Mesenchymal stem cell (in vitro differentiated cells and primary cell): ENCODE measurements around the gene C9orf78.

ENCODE experiments used
- DNase-seq: peaks from one replicate; pipeline ENCODE4 v3.0.0-alpha.2; 2013
- H2AFZ ChIP-seq: one replicate; pipeline ENCODE4 v1.6.1; 2013; ENCODE audit warnings: low read depth, mild to moderate bottlenecking, control low read depth, inconsistent platforms, low read length, moderate library complexity
- H2AK5ac ChIP-seq: 2 replicates; pipeline ENCODE4 v1.6.1; 2013; ENCODE audit warnings: low read length, moderate library complexity, mild to moderate bottlenecking, inconsistent platforms; ENCODE audit not compliant: severe bottlenecking
- H2BK120ac ChIP-seq: one replicate; pipeline ENCODE4 v1.6.1; 2013; ENCODE audit warnings: low read depth, mild to moderate bottlenecking, inconsistent platforms, low read length, moderate library complexity
- H2BK12ac ChIP-seq, 2 experiments: one replicate each; pipeline ENCODE4 v1.6.1; 2013; ENCODE audit warnings: inconsistent platforms in 2 of 2, low read length in 2 of 2, mild to moderate bottlenecking in 2 of 2, moderate library complexity in 2 of 2, control low read depth in 1 of 2
- H2BK15ac ChIP-seq: one replicate; pipeline ENCODE4 v1.6.1; 2013; ENCODE audit warnings: mild to moderate bottlenecking, low read depth, inconsistent platforms; ENCODE audit not compliant: poor library complexity, severe bottlenecking
- H2BK5ac ChIP-seq: 2 replicates; pipeline ENCODE4 v1.6.1; 2013; ENCODE audit warnings: low read depth, mild to moderate bottlenecking, low read length, control low read depth, inconsistent platforms; ENCODE audit not compliant: poor library complexity, severe bottlenecking
- H3K14ac ChIP-seq, 2 experiments: one replicate each; pipeline ENCODE4 v1.6.1; 2013; ENCODE audit warnings: inconsistent platforms in 2 of 2, low read length in 2 of 2, control low read depth in 1 of 2, mild to moderate bottlenecking in 1 of 2, moderate library complexity in 1 of 2
- H3K18ac ChIP-seq, 2 experiments: one replicate each; pipeline ENCODE4 v1.6.1; 2013; ENCODE audit warnings: inconsistent platforms in 2 of 2, low read length in 2 of 2, control low read depth in 1 of 2, low read depth in 1 of 2, mild to moderate bottlenecking in 1 of 2
- H3K23ac ChIP-seq, 2 experiments: one replicate each; pipeline ENCODE4 v1.6.1; 2013; ENCODE audit warnings: inconsistent platforms in 2 of 2, low read length in 2 of 2, mild to moderate bottlenecking in 2 of 2, moderate library complexity in 2 of 2, control low read depth in 1 of 2
- H3K27ac ChIP-seq: 2 replicates; pipeline ENCODE4 v1.5.1; 2013; ENCODE audit warnings: mild to moderate bottlenecking, moderate library complexity, low read length, control low read depth, inconsistent platforms; ENCODE audit not compliant: poor library complexity, severe bottlenecking
- H3K27me3 ChIP-seq, 2 experiments: 2 replicates each; pipeline versions ENCODE4 v1.6.1 to v1.7.0; 2013; ENCODE audit warnings: low read length in 2 of 2, mild to moderate bottlenecking in 2 of 2, moderate library complexity in 2 of 2, control low read depth in 1 of 2, inconsistent platforms in 1 of 2; ENCODE audit not compliant: control insufficient read depth in 1 of 2, insufficient read depth in 1 of 2
- H3K36me3 ChIP-seq, 2 experiments: 2 replicates each; pipeline versions ENCODE4 v1.6.1 to v1.7.0; 2013; ENCODE audit warnings: low read length in 2 of 2, control low read depth in 1 of 2, inconsistent platforms in 1 of 2, low read depth in 1 of 2, mild to moderate bottlenecking in 1 of 2; ENCODE audit not compliant: insufficient read depth in 2 of 2, control insufficient read depth in 1 of 2
- H3K4ac ChIP-seq, 2 experiments: one replicate each; pipeline ENCODE4 v1.6.1; 2013; ENCODE audit warnings: inconsistent platforms in 2 of 2, low read length in 2 of 2, mild to moderate bottlenecking in 2 of 2, moderate library complexity in 2 of 2, control low read depth in 1 of 2, low read depth in 1 of 2
- H3K4me1 ChIP-seq: 2 replicates; pipeline ENCODE4 v1.6.1; 2013; ENCODE audit warnings: low read depth, low read length, control low read depth; ENCODE audit not compliant: control insufficient read depth, insufficient read depth
- H3K4me2 ChIP-seq: 2 replicates; pipeline ENCODE4 v1.6.1; 2013; ENCODE audit warnings: low read length, mild to moderate bottlenecking, inconsistent platforms; ENCODE audit not compliant: poor library complexity, severe bottlenecking
- H3K4me3 ChIP-seq, 2 experiments: 2 replicates each; pipeline versions ENCODE4 v1.5.1 to v1.7.0; 2013; ENCODE audit warnings: low read length in 2 of 2, mild to moderate bottlenecking in 2 of 2, control low read depth in 1 of 2, low read depth in 1 of 2; ENCODE audit not compliant: insufficient read depth in 1 of 2
- H3K79me1 ChIP-seq: replicated peaks from 2 replicates; pipeline ENCODE4 v1.6.1; 2013; ENCODE audit warnings: mild to moderate bottlenecking, control low read depth, low read length, inconsistent platforms; ENCODE audit not compliant: poor library complexity, severe bottlenecking
- H3K9ac ChIP-seq: 2 replicates; pipeline ENCODE4 v1.7.0; 2013; ENCODE audit warnings: mild to moderate bottlenecking, low read length, moderate library complexity
- H3K9me3 ChIP-seq: 2 replicates; pipeline ENCODE4 v1.7.0; 2013; ENCODE audit warnings: mild to moderate bottlenecking, low read length; ENCODE audit not compliant: control insufficient read depth
- H4K8ac ChIP-seq: one replicate; pipeline ENCODE4 v1.6.1; 2013; ENCODE audit warnings: inconsistent platforms, mild to moderate bottlenecking, low read length, moderate library complexity
- H4K91ac ChIP-seq: one replicate; pipeline ENCODE4 v1.6.1; 2013; ENCODE audit warnings: mild to moderate bottlenecking, low read length, inconsistent platforms
- WGBS: methylation state at CpG from one replicate; pipeline ENCODE4 v1.1.7; 2013; ENCODE audit warnings: mixed read lengths; 5-methylcytosine and 5-hydroxymethylcytosine counted together

C9orf78 gene

GRCh38 chr9:129803676-129804060 is 31.4 kb downstream of the C9orf78 start:
- no peak overlapping the region for H2BK120ac ChIP-seq
- no peak overlapping the region for H3K4ac ChIP-seq
- H3K23ac ChIP-seq, result no peak overlapping the region
- H2AFZ ChIP-seq, result peak overlapping the region; percentile 44
- peak overlapping the region; percentile 80 for H3K4me2 ChIP-seq
- H4K8ac ChIP-seq, result no peak overlapping the region
- no peak overlapping the region for H3K27ac ChIP-seq
- no peak overlapping the region for H2BK5ac ChIP-seq
- no peak overlapping the region for H2BK12ac ChIP-seq
- H3K27me3 ChIP-seq, result peaks cover 0 to 4% of the 10 kb centered on the region in 2 experiments
- H3K4me3 ChIP-seq, result peak overlapping the region; percentile 91 to 99
- no peak overlapping the region for H3K18ac ChIP-seq
- H2BK15ac ChIP-seq, result no peak overlapping the region
- peaks cover 7% of the 10 kb centered on the region for H3K4me1 ChIP-seq
- DNase-seq, result peak; percentile 45
- H3K9ac ChIP-seq, result peak overlapping the region; percentile 81
- H3K14ac ChIP-seq, result no peak overlapping the region
- H3K36me3 ChIP-seq, result peaks cover 15 to 23% of the 10 kb centered on the region in 2 experiments
- H3K79me1 ChIP-seq, result peaks cover 20% of the 10 kb centered on the region
- no peaks in the 10 kb centered on the region for H3K9me3 ChIP-seq
- H2AK5ac ChIP-seq, result no peak overlapping the region
- WGBS, result 7% methylated on average over 14 of the region's 14 CpGs
- no peak overlapping the region for H4K91ac ChIP-seq

- H3K4me1 ChIP-seq, result peaks cover 7% of the 10 kb centered on the region
- peak within 1 kb of the TSS; percentile 91 to 99 for H3K4me3 ChIP-seq
- H2BK15ac ChIP-seq, result peak within 1 kb of the TSS; percentile 40
- peaks cover 0 to 4% of the 10 kb centered on the region in 2 experiments for H3K27me3 ChIP-seq
- H3K27ac ChIP-seq, result no peak within 1 kb of the TSS
- WGBS, result 6% methylated on average over 70 of the region's 93 CpGs
- H2AK5ac ChIP-seq, result no peak within 1 kb of the TSS
- DNase-seq, result peak; percentile 90
- H3K9ac ChIP-seq, result peak within 1 kb of the TSS; percentile 81
- peaks cover 15 to 22% of the 10 kb centered on the region in 2 experiments for H3K36me3 ChIP-seq
- peak within 1 kb of the TSS; percentile 85 for H2AFZ ChIP-seq
- H3K79me1 ChIP-seq, result peaks cover 20% of the 10 kb centered on the region
- H2BK5ac ChIP-seq, result no peak within 1 kb of the TSS
- H3K9me3 ChIP-seq, result no peaks in the 10 kb centered on the region
- H2BK120ac ChIP-seq, result no peak within 1 kb of the TSS
- peak within 1 kb of the TSS; percentile 59 to 82 for H3K18ac ChIP-seq
- peak within 1 kb of the TSS; percentile 93 for H4K8ac ChIP-seq
- no peak within 1 kb of the TSS for H2BK12ac ChIP-seq
- peak within 1 kb of the TSS in 1 of 2 experiments; percentile 93 for H3K14ac ChIP-seq
- peak within 1 kb of the TSS; percentile 80 for H3K4me2 ChIP-seq
- H3K23ac ChIP-seq, result no peak within 1 kb of the TSS
- H3K4ac ChIP-seq, result peak within 1 kb of the TSS in 1 of 2 experiments; percentile 54
- H4K91ac ChIP-seq, result peak within 1 kb of the TSS; percentile 86
These were observed 32.0 kb downstream of the C9orf78 start, which contains the start of gene TOR1B for GRCh38 chr9:129802833-129803675. TOR1B (plus strand) TSS chr9:129803184; CDS start chr9:129803213, 29 bp downstream.

GRCh38 chr9:129801504-129801903 is 33.6 kb downstream of the C9orf78 start:
- Histone ChIP-seq H4K91ac (no peak overlapping the region), H2AFZ (no peak overlapping the region), H3K18ac (no peak overlapping the region), H3K4me3 (no peak overlapping the region), H3K79me1 (peaks cover 12% of the 10 kb centered on the region), H3K36me3 (peaks cover 9 to 10% of the 10 kb centered on the region in 2 experiments), H3K4me1 (peaks cover 7% of the 10 kb centered on the region), H3K4ac (no peak overlapping the region), H2BK5ac (no peak overlapping the region), H4K8ac (no peak overlapping the region), H2BK120ac (no peak overlapping the region), H3K14ac (no peak overlapping the region), H3K4me2 (no peak overlapping the region), H3K23ac (no peak overlapping the region), H2BK15ac (no peak overlapping the region), H3K9me3 (no peaks in the 10 kb centered on the region), H3K27ac (no peak overlapping the region), H2AK5ac (no peak overlapping the region), H3K9ac (no peak overlapping the region), H3K27me3 (peaks cover 0 to 5% of the 10 kb centered on the region in 2 experiments), H2BK12ac (no peak overlapping the region)
- 94% methylated on average over 17 of the region's 17 CpGs for WGBS
- DNase-seq, result no peak

- 64% methylated on average over 6 of the region's 6 CpGs for WGBS
- H3K4me2 ChIP-seq, result no peak overlapping the region
- H3K4me3 ChIP-seq, result no peak overlapping the region
- H3K4me1 ChIP-seq, result peaks cover 3% of the 10 kb centered on the region
- H2AK5ac ChIP-seq, result no peak overlapping the region
- no peak overlapping the region for H2AFZ ChIP-seq
- H3K27ac ChIP-seq, result no peak overlapping the region
- no peak overlapping the region for H3K4ac ChIP-seq
- peaks cover 24 to 30% of the 10 kb centered on the region in 2 experiments for H3K27me3 ChIP-seq
- H2BK12ac ChIP-seq, result no peak overlapping the region
- no peak overlapping the region for H2BK120ac ChIP-seq
- H3K23ac ChIP-seq, result no peak overlapping the region
- H4K8ac ChIP-seq, result no peak overlapping the region
- no peak overlapping the region for H2BK5ac ChIP-seq
- no peak for DNase-seq
- H2BK15ac ChIP-seq, result no peak overlapping the region
- no peak overlapping the region for H3K18ac ChIP-seq
- H3K79me1 ChIP-seq, result peaks cover under 1% of the 10 kb centered on the region
- no peak overlapping the region for H4K91ac ChIP-seq
- no peak overlapping the region for H3K9ac ChIP-seq
- no peaks in the 10 kb centered on the region for H3K36me3 ChIP-seq
- H3K14ac ChIP-seq, result no peak overlapping the region
- H3K9me3 ChIP-seq, result no peaks in the 10 kb centered on the region
These were observed 36.1 kb downstream of the C9orf78 start for GRCh38 chr9:129798973-129799372.
